Neutrophil (primary cell): ENCODE data around the gene SETBP1.
A peak's percentile ranks its signal among the peaks of the same experiment; 100 is the strongest.

Experiments used
- H3K27ac ChIP-seq: fragments of 200-600 bp; sonication (generic); 2 replicates; pipeline ENCODE4 v1.5.1; 2016; ENCODE audit warnings: mild to moderate bottlenecking, moderate library complexity
- H3K27me3 ChIP-seq: fragments of 200-600 bp; sonication (generic); 2 replicates; pipeline ENCODE4 v1.6.0; 2016; ENCODE audit warnings: mild to moderate bottlenecking
- H3K36me3 ChIP-seq: fragments of 200-600 bp; sonication (generic); 2 replicates; pipeline ENCODE4 v1.5.1; 2017
- H3K4me1 ChIP-seq, 2 experiments: fragments of 200-600 bp in 1 of 2; sonication (generic) in 1 of 2; 1 replicate in 1 of 2; 2 replicates in 1 of 2; pipeline versions ENCODE4 v1.5.1 to v1.6.1; 2013 to 2016; ENCODE audit warnings: low read depth in 1 of 2, low read length in 1 of 2, mild to moderate bottlenecking in 1 of 2, moderate library complexity in 1 of 2; ENCODE audit not compliant: control insufficient read depth in 1 of 2, insufficient read depth in 1 of 2
- H3K4me3 ChIP-seq, 2 experiments: fragments of 200-600 bp in 1 of 2; sonication (generic) in 1 of 2; 1 replicate in 1 of 2; 2 replicates in 1 of 2; pipeline ENCODE4 v1.5.1; 2013 to 2016; ENCODE audit warnings: low read depth in 1 of 2, low read length in 1 of 2, mild to moderate bottlenecking in 1 of 2, moderate library complexity in 1 of 2
- H3K9me3 ChIP-seq: fragments of 200-600 bp; sonication (generic); 2 replicates; pipeline ENCODE4 v1.5.1; 2016
- TF ChIP-seq, protein P1 (sequence below): fragments of 200-600 bp; sonication (generic); IDR thresholded peaks from 2 replicates; pipeline ENCODE4 v1.5.1; 2016; ENCODE audit warnings: antibody characterized with exemption

SETBP1 gene

DNA sequence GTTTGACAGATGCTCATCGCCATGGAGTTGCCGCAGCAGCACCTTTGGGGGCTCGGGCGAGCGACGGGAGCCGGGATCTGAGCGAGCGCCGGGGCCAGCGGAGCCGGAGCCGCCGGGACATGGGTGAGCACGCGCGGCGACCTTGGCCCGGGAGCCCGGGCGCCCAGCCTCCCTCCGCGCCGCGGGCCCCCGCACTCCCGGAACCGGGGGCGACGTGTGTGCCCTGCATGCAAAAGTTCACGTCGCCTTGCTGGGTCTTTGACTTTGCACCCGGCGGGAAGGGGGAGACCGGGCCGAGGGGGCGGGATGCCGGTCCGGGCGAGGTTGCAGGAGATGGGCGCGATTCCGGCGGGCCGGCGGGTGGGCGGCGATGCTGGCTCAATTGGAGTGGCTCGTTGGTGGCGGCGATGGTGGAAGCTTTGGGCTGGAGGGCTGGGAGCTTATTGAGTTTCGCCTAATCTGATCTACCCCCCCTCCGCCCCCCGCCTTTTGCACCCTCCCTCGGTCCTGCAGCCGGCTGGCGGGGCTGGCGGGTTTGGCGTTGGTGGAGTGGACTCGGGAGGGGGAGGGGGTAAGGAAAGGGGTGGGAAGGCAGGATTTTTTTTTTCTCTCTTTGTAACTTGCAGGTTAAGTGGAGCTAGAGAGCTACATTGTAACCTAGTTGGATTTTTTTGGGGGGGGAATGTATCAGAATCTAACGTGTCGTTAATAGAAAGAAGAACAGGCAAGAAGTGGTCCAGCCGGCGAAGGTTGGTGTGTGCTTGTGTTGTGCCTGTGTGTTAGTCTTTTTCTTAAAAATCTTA is at the start of gene SETBP1:
Gene SETBP1 (plus strand): TSS at position 616 of the 803 bp plus-strand sequence. CDS start 20,459 bp downstream, outside the sequence.
- TF ChIP-seq, protein P1, sequence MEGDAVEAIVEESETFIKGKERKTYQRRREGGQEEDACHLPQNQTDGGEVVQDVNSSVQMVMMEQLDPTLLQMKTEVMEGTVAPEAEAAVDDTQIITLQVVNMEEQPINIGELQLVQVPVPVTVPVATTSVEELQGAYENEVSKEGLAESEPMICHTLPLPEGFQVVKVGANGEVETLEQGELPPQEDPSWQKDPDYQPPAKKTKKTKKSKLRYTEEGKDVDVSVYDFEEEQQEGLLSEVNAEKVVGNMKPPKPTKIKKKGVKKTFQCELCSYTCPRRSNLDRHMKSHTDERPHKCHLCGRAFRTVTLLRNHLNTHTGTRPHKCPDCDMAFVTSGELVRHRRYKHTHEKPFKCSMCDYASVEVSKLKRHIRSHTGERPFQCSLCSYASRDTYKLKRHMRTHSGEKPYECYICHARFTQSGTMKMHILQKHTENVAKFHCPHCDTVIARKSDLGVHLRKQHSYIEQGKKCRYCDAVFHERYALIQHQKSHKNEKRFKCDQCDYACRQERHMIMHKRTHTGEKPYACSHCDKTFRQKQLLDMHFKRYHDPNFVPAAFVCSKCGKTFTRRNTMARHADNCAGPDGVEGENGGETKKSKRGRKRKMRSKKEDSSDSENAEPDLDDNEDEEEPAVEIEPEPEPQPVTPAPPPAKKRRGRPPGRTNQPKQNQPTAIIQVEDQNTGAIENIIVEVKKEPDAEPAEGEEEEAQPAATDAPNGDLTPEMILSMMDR, result no peak
- no peak within 1 kb of the TSS for H3K27ac ChIP-seq
- no peaks in the 10 kb centered on the region for H3K9me3 ChIP-seq
- H3K4me3 ChIP-seq, result peak within 1 kb of the TSS; percentile 45 to 47
- peaks cover 93% of the 10 kb centered on the region for H3K27me3 ChIP-seq
- peaks cover 13 to 20% of the 10 kb centered on the region in 2 experiments for H3K4me1 ChIP-seq
- no peaks in the 10 kb centered on the region for H3K36me3 ChIP-seq

DNA sequence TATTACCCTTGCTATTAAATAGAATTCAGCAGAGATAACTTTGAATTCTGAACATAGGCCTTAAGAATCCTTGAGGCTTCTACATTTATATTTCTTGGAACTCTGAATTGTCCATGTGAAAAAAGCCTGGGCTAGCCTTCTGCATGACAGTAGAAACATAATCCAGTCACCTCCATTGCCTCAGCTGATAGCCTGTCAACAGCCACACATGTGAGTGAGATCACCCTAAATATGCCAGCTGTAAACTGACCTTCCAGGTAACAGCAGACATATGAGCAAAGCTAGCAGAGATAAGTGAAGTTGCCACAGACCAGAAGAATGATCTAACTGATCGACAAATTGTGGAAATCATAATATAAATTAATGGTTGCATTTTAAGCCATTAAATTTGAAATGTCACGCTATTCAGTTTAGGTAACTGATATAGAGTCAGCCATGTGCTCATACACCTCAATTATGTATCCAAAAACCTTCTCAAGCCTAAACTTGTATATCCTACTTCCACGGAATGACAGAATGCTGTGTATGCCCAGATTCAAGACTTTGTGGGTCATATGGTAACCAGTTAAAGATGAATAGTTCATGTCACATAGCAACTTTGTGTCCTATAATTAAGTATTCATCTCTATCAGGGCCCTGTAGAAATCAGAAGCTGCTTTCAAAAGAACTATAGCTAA is 48.1 kb upstream of the SETBP1 start:
- Histone ChIP-seq H3K27me3 (no peaks in the 10 kb centered on the region), H3K4me1 (no peaks in the 10 kb centered on the region), H3K27ac (no peak overlapping the region), H3K36me3 (no peaks in the 10 kb centered on the region), H3K9me3 (no peaks in the 10 kb centered on the region), H3K4me3 (no peak overlapping the region)
- TF ChIP-seq, protein P1, result no peak

DNA sequence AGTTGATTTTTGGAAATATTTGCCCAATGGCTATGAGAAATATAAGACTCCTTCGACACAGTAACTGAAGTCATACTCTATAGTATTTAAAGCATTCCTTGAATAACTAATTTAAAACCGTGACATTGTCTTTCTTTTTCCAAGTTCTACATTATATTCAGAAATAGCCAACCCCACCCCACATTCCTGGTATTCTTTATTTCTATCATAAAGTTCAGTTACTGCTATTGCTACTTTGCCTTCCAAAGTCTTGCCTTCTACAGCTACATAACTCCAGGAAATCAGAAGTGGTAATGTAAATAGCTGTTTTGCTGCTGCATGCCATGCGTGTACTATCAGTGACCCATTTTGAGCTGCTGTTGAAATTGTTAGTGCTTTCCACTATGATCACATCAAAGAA is 45.1 kb upstream of the SETBP1 start:
- Histone ChIP-seq H3K27me3 (no peaks in the 10 kb centered on the region), H3K27ac (no peak overlapping the region), H3K4me3 (no peak overlapping the region), H3K36me3 (no peaks in the 10 kb centered on the region), H3K4me1 (no peaks in the 10 kb centered on the region), H3K9me3 (no peaks in the 10 kb centered on the region)
- TF ChIP-seq, protein P1, result no peak

DNA sequence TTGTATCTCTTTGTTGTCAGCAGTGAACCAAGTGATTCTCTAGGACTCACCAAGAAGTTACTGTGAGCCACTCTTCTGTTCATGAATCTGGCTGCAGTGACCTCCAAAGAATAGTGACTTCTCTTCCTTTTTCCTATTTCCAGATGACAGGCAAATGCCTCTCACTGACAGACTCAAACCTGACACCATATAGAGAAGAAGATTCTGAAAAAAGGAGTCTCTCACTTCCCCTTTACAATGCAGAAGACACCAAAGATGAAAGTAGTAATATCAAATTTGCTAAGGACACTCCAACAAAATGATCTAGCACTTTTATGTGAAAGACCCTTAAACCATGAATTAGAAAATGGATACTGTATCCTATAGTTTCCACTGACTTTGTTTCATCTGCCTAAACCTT is 44.4 kb upstream of the SETBP1 start:
- H3K27ac ChIP-seq, result no peak overlapping the region

DNA sequence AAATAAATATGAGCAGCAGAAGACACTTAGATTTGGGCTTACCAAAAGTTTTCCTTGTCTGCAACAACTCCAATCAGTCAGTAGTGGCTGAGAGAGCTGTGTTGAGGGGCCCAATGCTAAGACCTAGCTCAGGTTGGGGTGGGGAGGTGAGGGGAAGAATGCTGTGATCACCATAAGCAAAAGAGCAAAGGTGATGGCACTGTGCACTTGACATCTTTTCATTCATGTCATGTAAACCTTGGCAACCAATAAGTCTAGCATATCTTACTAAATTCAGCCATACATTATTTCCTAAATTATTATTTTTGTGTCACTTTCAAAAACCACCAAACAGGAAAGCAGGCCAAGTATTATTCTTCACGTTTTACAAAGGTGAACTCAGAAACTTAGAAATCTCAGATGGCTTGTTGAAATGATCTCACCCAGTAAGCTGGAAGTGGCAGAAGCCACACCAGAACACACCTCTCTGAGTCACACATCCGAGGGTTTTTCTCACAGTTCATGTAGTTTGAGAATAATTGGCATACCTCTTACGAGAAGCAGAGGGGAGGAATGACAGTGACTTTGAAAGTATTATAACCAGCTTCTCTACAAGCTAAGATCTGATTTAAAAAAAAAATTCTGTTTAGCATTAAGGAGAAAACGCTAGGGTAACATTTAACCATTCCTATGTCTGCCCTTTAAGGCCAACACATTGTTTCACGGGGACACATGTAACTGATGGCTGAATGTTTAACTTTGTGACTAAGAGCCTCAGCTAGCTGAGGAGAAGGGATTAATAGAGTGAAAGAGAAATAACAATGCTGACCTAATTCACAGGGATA is 43.3 kb upstream of the SETBP1 start:
- Histone ChIP-seq H3K27ac (no peak overlapping the region), H3K9me3 (no peaks in the 10 kb centered on the region), H3K27me3 (no peaks in the 10 kb centered on the region), H3K4me3 (no peak overlapping the region), H3K36me3 (no peaks in the 10 kb centered on the region), H3K4me1 (no peaks in the 10 kb centered on the region)
- TF ChIP-seq, protein P1, result no peak

More for the DNA sequence above, 44.4 kb upstream of the SETBP1 start:
- H3K4me3 ChIP-seq, result no peak overlapping the region
- H3K4me1 ChIP-seq, result no peaks in the 10 kb centered on the region
- H3K9me3 ChIP-seq, result no peaks in the 10 kb centered on the region
- H3K36me3 ChIP-seq, result no peaks in the 10 kb centered on the region
- TF ChIP-seq, protein P1, result no peak
- no peaks in the 10 kb centered on the region for H3K27me3 ChIP-seq
